Omental fat pad (tissue), 4 donors: ENCODE data around the gene PARN. TPM values are rescaled to one million over a fixed set of nuclear protein-coding genes. Genes with fewer than 3 reads are reported as not detected.
"Not testable (repeated sequence)": the region's sequence is repeated elsewhere in the genome, so short reads cannot be mapped to it uniquely, and the experiment has no call there.

Experiments used
- ATAC-seq: fragments of 150-250 bp; one replicate; pipeline ENCODE4 v1.9.1; 2016; ENCODE audit warnings: mild to moderate bottlenecking, moderate library complexity; ENCODE audit not compliant: low FRiP score
- DNase-seq: peaks from one replicate; pipeline ENCODE4 v3.0.0-alpha.2; 2019; ENCODE audit warnings: low spot score
- total RNA-seq, 4 donors: library from RNA; depleted of rRNA; stranded (reverse); fragments of >200 nt; gene quantifications; one replicate each; pipeline ENCODE4 v1.1.0, GENCODE V29; 2016
- TF ChIP-seq, protein P1 (sequence below), 3 donors: fragments of 450-650 bp; IDR thresholded peaks; one replicate each; pipeline ENCODE4 v1.5.1; 2016 to 2017; ENCODE audit warnings: antibody characterized with exemption in 3 of 3, mild to moderate bottlenecking in 3 of 3, moderate library complexity in 2 of 3

PARN gene
- total RNA-seq, 4 donors from 2014 or later = 23.0 to 34.8 (median 26.4) TPM

DNA sequence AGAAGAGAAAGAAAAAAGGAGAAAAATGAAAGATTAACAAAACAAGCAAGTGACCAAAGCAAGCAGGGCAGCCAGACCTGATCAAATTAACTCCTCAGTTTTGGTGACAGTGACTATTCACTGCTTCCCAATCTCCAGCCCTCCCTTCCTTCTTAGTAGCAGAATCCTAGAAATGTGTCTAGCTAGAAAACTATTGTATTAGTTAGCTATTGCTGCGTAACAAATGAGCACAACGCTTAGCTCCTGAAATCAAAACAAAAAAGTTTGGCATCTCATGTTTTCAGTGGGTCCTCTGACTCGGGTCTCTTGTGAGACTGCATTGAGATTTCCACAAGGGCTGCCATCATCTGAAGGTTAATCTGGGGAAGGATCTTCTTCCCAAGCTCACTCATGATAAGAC is 213.9 kb downstream of the PARN start:
- ATAC-seq (no peak), DNase-seq (no peak)
- TF ChIP-seq, protein P1, sequence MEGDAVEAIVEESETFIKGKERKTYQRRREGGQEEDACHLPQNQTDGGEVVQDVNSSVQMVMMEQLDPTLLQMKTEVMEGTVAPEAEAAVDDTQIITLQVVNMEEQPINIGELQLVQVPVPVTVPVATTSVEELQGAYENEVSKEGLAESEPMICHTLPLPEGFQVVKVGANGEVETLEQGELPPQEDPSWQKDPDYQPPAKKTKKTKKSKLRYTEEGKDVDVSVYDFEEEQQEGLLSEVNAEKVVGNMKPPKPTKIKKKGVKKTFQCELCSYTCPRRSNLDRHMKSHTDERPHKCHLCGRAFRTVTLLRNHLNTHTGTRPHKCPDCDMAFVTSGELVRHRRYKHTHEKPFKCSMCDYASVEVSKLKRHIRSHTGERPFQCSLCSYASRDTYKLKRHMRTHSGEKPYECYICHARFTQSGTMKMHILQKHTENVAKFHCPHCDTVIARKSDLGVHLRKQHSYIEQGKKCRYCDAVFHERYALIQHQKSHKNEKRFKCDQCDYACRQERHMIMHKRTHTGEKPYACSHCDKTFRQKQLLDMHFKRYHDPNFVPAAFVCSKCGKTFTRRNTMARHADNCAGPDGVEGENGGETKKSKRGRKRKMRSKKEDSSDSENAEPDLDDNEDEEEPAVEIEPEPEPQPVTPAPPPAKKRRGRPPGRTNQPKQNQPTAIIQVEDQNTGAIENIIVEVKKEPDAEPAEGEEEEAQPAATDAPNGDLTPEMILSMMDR (IDR thresholded peaks at IDR 0.05) = no peak

GRCh38 chr16:14415291-14415690 is 214.8 kb downstream of the PARN start:
- DNase-seq (no peak), ATAC-seq (no peak)
- TF ChIP-seq, protein P1 (IDR thresholded peaks at IDR 0.05) = no peak

GRCh38 chr16:14409563-14409962 is 220.5 kb downstream of the PARN start:
- peak; percentile 64 for ATAC-seq
- TF ChIP-seq, protein P1 (IDR thresholded peaks at IDR 0.05) = no peak
- no peak for DNase-seq

DNA sequence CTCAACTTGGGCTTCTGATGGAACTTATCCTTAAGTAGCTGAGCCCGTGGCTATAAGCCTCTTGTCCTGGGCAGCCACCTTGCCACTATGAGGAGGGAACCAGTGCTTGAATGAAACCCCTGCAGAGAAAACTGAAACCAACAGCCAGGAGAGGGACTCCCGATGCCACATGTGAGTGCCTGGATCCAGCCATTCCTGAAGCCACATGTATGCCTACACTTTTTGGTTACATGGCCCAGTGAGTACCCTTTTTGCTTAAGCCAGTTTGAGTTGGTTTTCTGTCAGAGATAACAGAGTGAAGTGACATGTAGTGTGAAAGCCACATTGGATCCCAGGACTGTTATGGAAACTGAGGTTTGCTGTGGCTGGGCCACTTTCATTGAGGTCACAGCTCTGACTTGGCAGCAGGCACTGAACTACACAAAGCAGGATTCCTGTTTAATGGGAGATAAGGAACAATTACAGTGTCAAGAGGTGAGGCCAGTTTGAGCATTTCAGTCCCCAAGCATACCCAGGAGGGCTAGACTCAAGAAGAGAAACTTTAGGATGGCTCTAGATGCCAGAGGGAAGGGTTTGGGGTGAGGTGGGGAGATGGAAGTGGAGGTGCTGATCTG is 222.2 kb downstream of the PARN start:
- TF ChIP-seq, protein P1 (IDR thresholded peaks at IDR 0.05) = no peak
- DNase-seq (no peak), ATAC-seq (no peak)

DNA sequence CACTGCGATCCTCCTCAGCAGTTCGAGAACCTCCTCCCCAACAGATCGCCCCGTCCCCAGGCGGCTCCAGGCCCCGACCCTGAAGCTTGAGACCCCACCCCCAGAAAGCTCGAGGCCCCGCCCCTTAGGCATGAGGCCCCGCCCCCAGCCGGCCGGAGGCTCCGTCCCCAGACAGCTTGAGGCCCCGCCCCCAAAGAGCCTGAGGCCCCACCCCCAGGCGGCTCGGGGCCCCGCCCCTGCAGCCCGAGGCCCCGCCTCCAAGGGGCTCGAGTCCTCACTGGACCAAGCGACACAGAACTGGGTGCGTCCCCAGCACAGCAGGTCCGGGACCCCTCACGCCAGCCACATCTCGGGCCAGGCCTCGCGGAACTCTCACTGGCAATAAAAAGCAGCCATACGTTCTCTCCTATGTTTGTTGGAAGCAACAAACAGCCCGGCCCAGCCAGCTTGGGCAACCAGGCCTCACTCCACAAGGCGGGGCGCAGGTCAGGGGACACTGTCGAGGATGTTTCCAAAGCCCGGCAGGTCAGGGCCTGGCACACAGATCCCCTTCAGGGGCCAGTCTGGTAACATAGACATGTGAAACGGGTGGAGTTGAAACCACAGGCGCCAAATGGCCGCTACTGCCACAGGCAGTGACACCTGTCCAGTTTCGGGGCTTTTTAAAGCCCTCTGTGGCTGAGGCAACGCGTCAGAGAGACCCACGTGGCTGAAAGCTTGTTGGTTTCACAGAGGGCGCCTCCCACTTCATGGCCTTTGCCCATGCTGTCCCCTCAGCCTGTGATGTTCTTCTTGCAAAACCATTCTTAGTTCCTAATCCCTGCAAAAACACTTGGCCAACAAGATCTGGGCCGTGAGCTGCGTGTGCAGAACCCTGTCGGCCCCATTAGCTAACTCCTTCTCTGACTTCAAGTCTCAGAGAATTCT is 224.2 kb downstream of the PARN start:
- TF ChIP-seq, protein P1 (IDR thresholded peaks at IDR 0.05) = no peak
- DNase-seq (no peak), ATAC-seq (no peak)

DNA sequence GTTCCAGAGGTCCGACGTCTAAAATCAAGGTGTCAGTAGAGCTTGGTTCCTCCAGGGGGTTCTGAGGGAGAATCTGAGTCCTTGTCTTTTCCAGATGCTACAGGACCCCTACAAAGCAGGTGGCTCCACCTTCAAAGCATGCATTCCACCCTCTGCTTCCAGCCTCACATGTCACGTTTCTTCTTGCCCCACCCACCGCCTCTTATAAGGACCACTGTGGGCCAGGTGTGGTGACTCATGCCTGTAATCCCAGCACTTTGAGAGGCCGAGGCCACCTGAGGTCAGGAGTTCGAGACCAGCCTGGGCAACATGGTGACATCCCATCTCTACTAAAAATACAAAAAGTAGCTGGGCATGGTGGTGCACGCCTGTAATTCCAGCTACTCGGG is 227.1 kb downstream of the PARN start:
- DNase-seq, ATAC-seq: not testable (repeated sequence)

DNA sequence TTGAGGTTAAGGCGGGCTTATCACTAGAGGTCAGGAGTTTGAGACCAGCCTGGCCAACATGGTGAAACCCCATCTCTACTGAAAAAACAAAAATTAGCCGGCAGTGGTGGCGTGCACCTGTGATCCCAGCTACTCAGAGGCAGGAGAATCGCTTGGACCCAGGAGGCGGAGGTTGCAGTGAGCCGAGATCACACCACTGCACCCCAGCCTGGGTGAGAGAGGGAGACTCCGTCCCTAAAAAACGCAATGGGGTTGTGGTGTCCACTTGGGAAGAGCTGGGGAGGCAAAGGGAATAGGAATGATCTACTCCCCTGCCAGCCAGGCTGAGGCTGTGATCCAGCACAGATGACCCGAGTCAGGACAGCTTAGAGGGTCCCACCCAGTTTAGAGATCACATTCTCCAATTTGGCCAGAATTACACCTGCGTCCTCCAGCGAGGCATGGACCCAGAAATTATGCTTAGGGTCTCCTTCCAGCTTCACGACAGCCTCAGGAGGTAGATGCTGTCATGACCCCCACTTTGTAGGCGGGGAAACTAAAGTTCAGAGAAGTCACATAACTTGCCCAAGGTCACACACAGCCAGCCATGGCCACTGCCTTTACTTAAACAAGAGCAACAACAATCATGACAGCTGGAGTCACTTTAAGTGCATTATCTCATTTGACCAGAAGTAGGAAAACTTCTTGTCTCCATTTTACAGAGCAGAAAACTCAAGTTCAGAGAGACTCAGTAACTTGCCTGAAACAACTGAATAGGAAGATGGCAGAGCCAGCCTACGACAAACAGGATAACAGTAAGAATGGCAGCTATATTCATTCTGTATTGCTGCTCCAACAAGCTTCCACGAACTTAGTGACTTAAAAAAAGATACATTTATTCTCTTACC is 227.7 kb downstream of the PARN start:
- not testable (repeated sequence) for ATAC-seq, DNase-seq

- not testable (repeated sequence) for DNase-seq, ATAC-seq
Observed at GRCh38 chr16:14401711-14402061, 228.4 kb downstream of the PARN start.

GRCh38 chr16:14400978-14401710 is 228.9 kb downstream of the PARN start:
- not testable (repeated sequence) for DNase-seq, ATAC-seq
